ENCODE measurements around the gene YDJC. TPM values are rescaled to one million over a fixed set of nuclear protein-coding genes. Genes with fewer than 3 reads are reported as not detected.

Gene YDJC
- total and polyA plus RNA-seq, 8 donors, result 11.2 to 25.1 (median 14.4) TPM

DNA sequence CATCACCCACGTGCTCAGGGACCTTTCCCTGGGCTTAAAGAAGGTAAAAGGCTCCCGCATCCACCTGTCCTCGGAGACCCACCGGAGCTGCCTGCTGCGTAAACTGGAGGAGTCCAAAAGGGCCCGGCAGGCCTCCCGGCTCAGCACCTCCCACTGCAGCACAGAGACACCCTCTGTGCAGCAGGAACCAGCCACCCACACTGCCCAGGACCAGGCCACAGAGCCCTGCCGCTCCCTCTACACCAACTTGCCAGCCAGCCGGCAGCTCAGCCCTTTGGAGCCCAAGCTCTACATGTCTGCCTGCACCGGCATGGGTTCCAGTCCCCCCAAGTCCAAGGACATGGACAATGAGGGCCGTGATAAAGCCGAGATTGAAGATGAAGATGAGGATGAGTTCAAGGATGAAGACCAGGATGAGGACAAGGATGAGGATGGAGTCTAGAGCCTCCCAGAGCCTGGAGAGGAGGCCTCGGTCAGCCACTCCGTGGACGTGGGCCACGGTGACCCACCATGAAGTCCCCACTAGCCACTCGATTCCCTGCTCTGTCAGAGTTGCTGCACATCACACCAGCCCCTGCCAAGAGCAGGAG lies 6.9 kb upstream of the YDJC start:
- FAIRE-seq (no peak), DNase-seq (no peak), ATAC-seq (no peak)
- Histone ChIP-seq H3K36me3 (no peaks in the 10 kb centered on the region), H3K4me1 (peaks cover 0 to 7% (median 0%) of the 10 kb centered on the region in 3 donors), H3K27ac (no peak overlapping the region), H3K9me3 (no peaks in the 10 kb centered on the region), H3K27me3 (no peaks in the 10 kb centered on the region), H3K4me3 (no peak overlapping the region)
- intact Hi-C loops (cut with DNase I), result no loop called here
- WGBS, 2 donors, result 85 to 91% methylated on average over 17 of the region's 17 CpGs
- TF ChIP-seq, protein P1, sequence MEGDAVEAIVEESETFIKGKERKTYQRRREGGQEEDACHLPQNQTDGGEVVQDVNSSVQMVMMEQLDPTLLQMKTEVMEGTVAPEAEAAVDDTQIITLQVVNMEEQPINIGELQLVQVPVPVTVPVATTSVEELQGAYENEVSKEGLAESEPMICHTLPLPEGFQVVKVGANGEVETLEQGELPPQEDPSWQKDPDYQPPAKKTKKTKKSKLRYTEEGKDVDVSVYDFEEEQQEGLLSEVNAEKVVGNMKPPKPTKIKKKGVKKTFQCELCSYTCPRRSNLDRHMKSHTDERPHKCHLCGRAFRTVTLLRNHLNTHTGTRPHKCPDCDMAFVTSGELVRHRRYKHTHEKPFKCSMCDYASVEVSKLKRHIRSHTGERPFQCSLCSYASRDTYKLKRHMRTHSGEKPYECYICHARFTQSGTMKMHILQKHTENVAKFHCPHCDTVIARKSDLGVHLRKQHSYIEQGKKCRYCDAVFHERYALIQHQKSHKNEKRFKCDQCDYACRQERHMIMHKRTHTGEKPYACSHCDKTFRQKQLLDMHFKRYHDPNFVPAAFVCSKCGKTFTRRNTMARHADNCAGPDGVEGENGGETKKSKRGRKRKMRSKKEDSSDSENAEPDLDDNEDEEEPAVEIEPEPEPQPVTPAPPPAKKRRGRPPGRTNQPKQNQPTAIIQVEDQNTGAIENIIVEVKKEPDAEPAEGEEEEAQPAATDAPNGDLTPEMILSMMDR (IDR thresholded peaks at IDR 0.05), result no peak

DNA sequence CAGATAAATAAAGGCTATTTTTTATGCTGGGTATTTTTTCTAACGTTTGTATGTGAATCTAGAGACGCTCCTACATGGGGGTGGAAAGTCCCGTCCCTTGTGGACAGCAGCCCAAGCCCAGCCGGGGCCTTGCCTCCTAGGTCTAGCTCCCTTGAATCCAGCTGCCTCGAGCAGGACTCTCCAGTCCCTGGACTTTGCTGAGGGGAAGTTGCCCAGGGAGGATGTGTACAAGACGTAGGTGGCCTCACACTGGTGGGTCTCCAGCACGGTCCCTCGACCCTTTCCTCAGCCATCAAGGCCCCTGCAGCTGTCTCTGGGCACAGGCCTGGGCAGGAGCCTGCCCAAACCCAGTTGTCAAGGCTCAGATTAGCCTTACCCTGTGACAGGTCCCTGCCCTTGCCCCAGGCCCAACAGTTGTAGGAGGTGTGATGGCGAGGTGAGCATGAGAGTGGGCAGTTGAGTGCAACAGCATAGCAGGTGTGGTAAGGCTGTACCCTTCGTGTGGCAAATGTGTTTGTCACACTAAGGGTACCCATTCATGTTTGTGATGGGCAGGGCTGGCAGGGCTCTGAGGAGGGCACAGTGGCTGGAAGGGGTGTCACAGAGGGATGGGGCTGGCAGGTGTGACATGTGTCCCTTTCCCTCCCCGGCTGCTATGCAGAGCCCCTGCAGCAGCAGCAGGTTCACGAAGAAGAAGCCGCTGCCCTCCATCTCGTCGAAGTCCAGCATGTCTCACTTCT lies 6.1 kb upstream of the YDJC start:
- Histone ChIP-seq H3K27me3 (no peaks in the 10 kb centered on the region), H3K27ac (no peak overlapping the region), H3K9me3 (no peaks in the 10 kb centered on the region), H3K4me1 (peaks cover 0 to 2% (median 0%) of the 10 kb centered on the region in 3 donors), H3K36me3 (no peaks in the 10 kb centered on the region), H3K4me3 (no peak overlapping the region)
- no peak for DNase-seq
- no peak for FAIRE-seq
- TF ChIP-seq, protein P1 (IDR thresholded peaks at IDR 0.05), result no peak
- 74 to 80% methylated on average over 15 of the region's 15 CpGs for WGBS, 2 donors
- intact Hi-C loops (cut with DNase I), result no loop called here
- ATAC-seq, result no peak

DNA sequence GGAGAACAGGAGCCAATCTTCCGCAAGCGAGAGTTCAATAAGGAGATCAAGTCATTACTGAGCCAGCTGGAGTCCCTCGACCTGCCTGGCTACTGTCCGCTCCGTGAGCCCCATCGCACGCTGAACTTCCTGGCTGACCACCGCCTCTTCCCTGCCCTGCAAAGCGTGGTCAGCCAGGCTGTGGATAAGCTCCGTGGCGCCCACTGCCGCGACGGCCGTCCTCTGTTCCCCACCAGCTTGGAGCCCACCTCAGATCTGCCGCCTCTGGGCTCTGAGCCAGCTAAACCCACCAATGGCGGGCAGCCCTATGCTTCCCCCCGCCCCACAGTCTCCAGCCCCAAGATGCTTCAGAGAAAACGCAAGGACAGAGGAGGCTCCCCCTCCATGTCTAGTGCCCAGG lies 5.0 kb upstream of the YDJC start:
- no peak for DNase-seq
- Histone ChIP-seq H3K36me3 (no peaks in the 10 kb centered on the region), H3K27me3 (no peaks in the 10 kb centered on the region), H3K4me1 (no peaks in the 10 kb centered on the region), H3K27ac (no peak overlapping the region), H3K9me3 (no peaks in the 10 kb centered on the region), H3K4me3 (no peak overlapping the region)
- intact Hi-C loops (cut with DNase I), result no loop called here
- FAIRE-seq, result no peak
- TF ChIP-seq, protein P1 (IDR thresholded peaks at IDR 0.05), result no peak
- WGBS, 2 donors, result 84 to 85% methylated on average over 18 to 19 of the region's 19 CpGs
- ATAC-seq, result no peak

DNA sequence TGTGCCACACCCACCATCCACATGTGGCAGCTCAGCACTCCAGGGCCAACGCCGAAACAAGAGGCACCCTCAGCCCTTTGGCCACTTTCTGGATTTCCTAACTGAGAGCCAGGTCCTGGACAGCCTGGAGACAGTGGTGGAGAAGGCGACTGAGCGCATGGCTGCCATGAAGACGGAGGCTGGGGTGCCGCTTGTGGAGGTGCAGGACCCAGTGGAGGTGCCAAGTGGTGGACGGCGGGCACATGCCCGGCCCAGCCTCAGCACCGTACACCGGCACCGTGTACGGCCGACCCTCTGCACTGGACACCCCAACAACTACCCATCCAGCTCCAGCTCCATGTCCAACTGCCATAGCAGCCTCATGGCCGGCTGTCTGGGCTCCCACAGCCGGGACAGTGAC lies 4.3 kb upstream of the YDJC start:
- H3K4me1 ChIP-seq, result peaks cover 0 to 1% (median under 1%) of the 10 kb centered on the region in 3 donors
- FAIRE-seq (no peak), DNase-seq (peak in 1 of 6 donors; percentile 67), ATAC-seq (no peak)
- H3K36me3 ChIP-seq, result no peaks in the 10 kb centered on the region
- H3K9me3 ChIP-seq, result no peaks in the 10 kb centered on the region
- no peak overlapping the region for H3K4me3 ChIP-seq
- intact Hi-C loops (cut with DNase I), result no loop called here
- TF ChIP-seq, protein P1 (IDR thresholded peaks at IDR 0.05), result no peak
- 88 to 90% methylated on average over 16 of the region's 16 CpGs for WGBS, 2 donors
- no peaks in the 10 kb centered on the region for H3K27me3 ChIP-seq
- no peak overlapping the region for H3K27ac ChIP-seq

DNA sequence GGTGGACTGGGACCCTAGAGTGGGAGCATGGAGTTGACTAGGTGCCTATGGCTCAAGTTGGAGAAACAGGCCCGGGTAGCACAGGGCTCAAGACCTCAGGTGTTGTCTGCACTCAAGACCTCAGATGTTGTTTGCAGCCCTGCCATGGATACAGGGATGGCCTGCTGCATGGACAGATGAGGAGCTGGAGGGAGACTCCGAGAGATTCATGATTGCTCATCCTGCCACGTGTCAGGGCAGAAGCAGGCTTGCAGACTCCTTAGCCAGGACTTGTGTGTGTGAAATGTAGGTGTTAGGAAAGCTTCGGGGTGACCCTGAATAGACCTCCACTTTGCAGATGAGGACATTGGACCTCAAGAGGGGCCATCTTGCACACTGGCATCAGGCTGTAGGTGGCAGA lies 3.7 kb upstream of the YDJC start:
- H3K4me3 ChIP-seq, result no peak overlapping the region
- H3K27ac ChIP-seq, result no peak overlapping the region
- 87 to 90% methylated on average over 4 of the region's 4 CpGs for WGBS, 2 donors
- FAIRE-seq (no peak), DNase-seq (peak in 1 of 6 donors; percentile 13), ATAC-seq (no peak)
- H3K4me1 ChIP-seq, result peaks cover 6 to 7% (median 7%) of the 10 kb centered on the region in 3 donors
- H3K27me3 ChIP-seq, result no peaks in the 10 kb centered on the region
- no peaks in the 10 kb centered on the region for H3K36me3 ChIP-seq
- intact Hi-C loops (cut with DNase I), result no loop called here
- no peaks in the 10 kb centered on the region for H3K9me3 ChIP-seq
- TF ChIP-seq, protein P1 (IDR thresholded peaks at IDR 0.05), result no peak
